ENCODE results near the gene CCDC85C. TPM values are rescaled to one million over a fixed set of nuclear protein-coding genes. Genes with fewer than 3 reads are reported as not detected.

CCDC85C gene
- total RNA-seq, 1 experiment from 2014 or later, result 35.8 TPM

DNA sequence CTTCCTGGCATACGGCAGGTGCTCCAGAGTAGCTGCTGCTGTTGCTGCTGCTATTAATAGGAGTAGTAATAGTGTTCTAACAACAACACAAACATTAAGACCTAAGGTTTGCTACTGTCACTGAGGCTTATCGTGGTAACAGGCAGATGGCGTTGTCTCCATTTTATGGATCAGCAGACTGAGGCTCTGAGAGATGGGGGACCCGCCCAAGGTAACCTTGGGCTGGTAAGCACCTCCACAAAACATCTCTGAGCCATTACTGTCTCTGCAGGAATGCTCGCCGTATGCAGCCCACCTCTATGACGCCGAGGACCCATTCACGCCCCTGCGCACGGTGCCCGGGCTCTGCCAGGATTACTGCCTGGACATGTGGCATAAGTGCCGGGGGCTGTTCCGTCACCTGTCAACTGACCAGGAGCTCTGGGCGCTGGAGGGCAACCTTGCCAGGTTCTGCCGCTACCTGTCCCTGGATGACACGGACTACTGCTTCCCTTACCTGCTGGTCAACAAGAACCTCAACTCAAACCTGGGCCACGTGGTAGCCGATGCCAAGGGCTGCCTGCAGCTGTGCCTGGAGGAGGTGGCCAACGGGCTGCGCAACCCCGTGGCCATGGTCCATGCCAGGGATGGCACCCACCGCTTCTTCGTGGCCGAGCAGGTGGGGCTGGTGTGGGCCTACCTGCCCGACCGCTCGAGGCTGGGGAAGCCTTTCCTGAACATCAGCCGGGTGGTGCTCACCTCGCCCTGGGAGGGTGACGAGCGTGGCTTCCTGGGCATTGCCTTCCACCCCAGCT is 48.1 kb upstream of the CCDC85C start (continued):
- TF ChIP-seq, protein P1, sequence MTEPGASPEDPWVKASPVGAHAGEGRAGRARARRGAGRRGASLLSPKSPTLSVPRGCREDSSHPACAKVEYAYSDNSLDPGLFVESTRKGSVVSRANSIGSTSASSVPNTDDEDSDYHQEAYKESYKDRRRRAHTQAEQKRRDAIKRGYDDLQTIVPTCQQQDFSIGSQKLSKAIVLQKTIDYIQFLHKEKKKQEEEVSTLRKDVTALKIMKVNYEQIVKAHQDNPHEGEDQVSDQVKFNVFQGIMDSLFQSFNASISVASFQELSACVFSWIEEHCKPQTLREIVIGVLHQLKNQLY (CRISPR knock-in tag; IDR thresholded peaks at IDR 0.05), result no peak
- TF ChIP-seq ZNF263 (CRISPR knock-in tag; IDR thresholded peaks at IDR 0.05; ENCODE audit: low read depth), result no peak
- TF ChIP-seq, protein P2, sequence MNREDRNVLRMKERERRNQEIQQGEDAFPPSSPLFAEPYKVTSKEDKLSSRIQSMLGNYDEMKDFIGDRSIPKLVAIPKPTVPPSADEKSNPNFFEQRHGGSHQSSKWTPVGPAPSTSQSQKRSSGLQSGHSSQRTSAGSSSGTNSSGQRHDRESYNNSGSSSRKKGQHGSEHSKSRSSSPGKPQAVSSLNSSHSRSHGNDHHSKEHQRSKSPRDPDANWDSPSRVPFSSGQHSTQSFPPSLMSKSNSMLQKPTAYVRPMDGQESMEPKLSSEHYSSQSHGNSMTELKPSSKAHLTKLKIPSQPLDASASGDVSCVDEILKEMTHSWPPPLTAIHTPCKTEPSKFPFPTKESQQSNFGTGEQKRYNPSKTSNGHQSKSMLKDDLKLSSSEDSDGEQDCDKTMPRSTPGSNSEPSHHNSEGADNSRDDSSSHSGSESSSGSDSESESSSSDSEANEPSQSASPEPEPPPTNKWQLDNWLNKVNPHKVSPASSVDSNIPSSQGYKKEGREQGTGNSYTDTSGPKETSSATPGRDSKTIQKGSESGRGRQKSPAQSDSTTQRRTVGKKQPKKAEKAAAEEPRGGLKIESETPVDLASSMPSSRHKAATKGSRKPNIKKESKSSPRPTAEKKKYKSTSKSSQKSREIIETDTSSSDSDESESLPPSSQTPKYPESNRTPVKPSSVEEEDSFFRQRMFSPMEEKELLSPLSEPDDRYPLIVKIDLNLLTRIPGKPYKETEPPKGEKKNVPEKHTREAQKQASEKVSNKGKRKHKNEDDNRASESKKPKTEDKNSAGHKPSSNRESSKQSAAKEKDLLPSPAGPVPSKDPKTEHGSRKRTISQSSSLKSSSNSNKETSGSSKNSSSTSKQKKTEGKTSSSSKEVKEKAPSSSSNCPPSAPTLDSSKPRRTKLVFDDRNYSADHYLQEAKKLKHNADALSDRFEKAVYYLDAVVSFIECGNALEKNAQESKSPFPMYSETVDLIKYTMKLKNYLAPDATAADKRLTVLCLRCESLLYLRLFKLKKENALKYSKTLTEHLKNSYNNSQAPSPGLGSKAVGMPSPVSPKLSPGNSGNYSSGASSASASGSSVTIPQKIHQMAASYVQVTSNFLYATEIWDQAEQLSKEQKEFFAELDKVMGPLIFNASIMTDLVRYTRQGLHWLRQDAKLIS (CRISPR knock-in tag; IDR thresholded peaks at IDR 0.05; ENCODE audit: borderline replicate concordance), result no peak
- no peak for TF ChIP-seq IRF2 (CRISPR knock-in tag; IDR thresholded peaks at IDR 0.05; ENCODE audit: borderline replicate concordance, low read depth)
- TF ChIP-seq NFYB (CRISPR knock-in tag; conservative IDR thresholded peaks at IDR 0.05; ENCODE audit: low read depth), result no peak
- TF ChIP-seq CREM (CRISPR knock-in tag; IDR thresholded peaks at IDR 0.05), result no peak
- no peak for TF ChIP-seq ZNF138 (CRISPR knock-in tag; conservative IDR thresholded peaks at IDR 0.05)
- TF ChIP-seq, protein P3, sequence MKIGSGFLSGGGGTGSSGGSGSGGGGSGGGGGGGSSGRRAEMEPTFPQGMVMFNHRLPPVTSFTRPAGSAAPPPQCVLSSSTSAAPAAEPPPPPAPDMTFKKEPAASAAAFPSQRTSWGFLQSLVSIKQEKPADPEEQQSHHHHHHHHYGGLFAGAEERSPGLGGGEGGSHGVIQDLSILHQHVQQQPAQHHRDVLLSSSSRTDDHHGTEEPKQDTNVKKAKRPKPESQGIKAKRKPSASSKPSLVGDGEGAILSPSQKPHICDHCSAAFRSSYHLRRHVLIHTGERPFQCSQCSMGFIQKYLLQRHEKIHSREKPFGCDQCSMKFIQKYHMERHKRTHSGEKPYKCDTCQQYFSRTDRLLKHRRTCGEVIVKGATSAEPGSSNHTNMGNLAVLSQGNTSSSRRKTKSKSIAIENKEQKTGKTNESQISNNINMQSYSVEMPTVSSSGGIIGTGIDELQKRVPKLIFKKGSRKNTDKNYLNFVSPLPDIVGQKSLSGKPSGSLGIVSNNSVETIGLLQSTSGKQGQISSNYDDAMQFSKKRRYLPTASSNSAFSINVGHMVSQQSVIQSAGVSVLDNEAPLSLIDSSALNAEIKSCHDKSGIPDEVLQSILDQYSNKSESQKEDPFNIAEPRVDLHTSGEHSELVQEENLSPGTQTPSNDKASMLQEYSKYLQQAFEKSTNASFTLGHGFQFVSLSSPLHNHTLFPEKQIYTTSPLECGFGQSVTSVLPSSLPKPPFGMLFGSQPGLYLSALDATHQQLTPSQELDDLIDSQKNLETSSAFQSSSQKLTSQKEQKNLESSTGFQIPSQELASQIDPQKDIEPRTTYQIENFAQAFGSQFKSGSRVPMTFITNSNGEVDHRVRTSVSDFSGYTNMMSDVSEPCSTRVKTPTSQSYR (CRISPR knock-in tag; IDR thresholded peaks at IDR 0.05), result no peak
- no peak for TF ChIP-seq RORB (CRISPR knock-in tag; IDR thresholded peaks at IDR 0.05)
- no peak for TF ChIP-seq TCF7 (CRISPR knock-in tag; IDR thresholded peaks at IDR 0.05; ENCODE audit: low read depth)
- TF ChIP-seq, protein P4, sequence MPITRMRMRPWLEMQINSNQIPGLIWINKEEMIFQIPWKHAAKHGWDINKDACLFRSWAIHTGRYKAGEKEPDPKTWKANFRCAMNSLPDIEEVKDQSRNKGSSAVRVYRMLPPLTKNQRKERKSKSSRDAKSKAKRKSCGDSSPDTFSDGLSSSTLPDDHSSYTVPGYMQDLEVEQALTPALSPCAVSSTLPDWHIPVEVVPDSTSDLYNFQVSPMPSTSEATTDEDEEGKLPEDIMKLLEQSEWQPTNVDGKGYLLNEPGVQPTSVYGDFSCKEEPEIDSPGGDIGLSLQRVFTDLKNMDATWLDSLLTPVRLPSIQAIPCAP (CRISPR knock-in tag; IDR thresholded peaks at IDR 0.05), result no peak
- no peak for TF ChIP-seq NR1H2 (CRISPR knock-in tag; IDR thresholded peaks at IDR 0.05)

DNA sequence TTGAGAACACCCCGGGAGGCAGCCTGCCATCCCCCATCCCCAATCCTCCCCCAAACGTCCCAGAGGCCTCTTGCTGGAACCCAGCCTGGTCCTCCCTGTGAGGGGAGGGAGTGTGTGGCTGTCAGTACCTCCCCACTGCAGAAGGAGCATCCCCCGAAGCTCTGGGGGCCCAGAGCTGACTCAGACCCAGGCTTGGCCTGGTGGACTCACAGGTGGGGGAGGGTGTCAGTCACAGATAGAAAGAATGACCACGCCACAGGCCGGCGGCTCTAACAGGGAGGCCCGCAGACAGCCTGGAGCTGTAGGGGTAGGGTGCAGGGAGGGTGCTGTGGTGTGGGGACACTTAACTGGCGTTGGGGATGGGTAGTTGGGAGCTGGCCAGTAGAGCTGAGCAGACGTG is 46.2 kb upstream of the CCDC85C start:
- Mint-ChIP-seq H3K36me3 (no peaks in the 10 kb centered on the region), H3K4me3 (no peak overlapping the region), H3K9me3 (no peaks in the 10 kb centered on the region), H3K27me3 (ENCODE audit: low read depth) (peaks cover 18% of the 10 kb centered on the region), H3K27ac (no peak overlapping the region), H3K4me1 (no peaks in the 10 kb centered on the region)
- ChIA-PET POLR2A (no interaction called here), CTCF (no interaction called here)
- DNase-seq (ENCODE audit: low spot score) (no peak), ATAC-seq (no peak)
- TF ChIP-seq, protein P5, sequence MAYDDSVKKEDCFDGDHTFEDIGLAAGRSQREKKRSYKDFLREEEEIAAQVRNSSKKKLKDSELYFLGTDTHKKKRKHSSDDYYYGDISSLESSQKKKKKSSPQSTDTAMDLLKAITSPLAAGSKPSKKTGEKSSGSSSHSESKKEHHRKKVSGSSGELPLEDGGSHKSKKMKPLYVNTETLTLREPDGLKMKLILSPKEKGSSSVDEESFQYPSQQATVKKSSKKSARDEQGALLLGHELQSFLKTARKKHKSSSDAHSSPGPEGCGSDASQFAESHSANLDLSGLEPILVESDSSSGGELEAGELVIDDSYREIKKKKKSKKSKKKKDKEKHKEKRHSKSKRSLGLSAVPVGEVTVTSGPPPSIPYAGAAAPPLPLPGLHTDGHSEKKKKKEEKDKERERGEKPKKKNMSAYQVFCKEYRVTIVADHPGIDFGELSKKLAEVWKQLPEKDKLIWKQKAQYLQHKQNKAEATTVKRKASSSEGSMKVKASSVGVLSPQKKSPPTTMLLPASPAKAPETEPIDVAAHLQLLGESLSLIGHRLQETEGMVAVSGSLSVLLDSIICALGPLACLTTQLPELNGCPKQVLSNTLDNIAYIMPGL (CRISPR knock-in tag; IDR thresholded peaks at IDR 0.05), result no peak
- TF ChIP-seq NFATC4 (CRISPR knock-in tag; IDR thresholded peaks at IDR 0.05), result no peak
- TF ChIP-seq, protein P6, sequence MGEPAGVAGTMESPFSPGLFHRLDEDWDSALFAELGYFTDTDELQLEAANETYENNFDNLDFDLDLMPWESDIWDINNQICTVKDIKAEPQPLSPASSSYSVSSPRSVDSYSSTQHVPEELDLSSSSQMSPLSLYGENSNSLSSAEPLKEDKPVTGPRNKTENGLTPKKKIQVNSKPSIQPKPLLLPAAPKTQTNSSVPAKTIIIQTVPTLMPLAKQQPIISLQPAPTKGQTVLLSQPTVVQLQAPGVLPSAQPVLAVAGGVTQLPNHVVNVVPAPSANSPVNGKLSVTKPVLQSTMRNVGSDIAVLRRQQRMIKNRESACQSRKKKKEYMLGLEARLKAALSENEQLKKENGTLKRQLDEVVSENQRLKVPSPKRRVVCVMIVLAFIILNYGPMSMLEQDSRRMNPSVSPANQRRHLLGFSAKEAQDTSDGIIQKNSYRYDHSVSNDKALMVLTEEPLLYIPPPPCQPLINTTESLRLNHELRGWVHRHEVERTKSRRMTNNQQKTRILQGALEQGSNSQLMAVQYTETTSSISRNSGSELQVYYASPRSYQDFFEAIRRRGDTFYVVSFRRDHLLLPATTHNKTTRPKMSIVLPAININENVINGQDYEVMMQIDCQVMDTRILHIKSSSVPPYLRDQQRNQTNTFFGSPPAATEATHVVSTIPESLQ (CRISPR knock-in tag; IDR thresholded peaks at IDR 0.05), result no peak
- no peak for TF ChIP-seq JUN (CRISPR knock-in tag; IDR thresholded peaks at IDR 0.05)
- TF ChIP-seq CREB1 (CRISPR knock-in tag; IDR thresholded peaks at IDR 0.05), result no peak
- TF ChIP-seq, protein P7, sequence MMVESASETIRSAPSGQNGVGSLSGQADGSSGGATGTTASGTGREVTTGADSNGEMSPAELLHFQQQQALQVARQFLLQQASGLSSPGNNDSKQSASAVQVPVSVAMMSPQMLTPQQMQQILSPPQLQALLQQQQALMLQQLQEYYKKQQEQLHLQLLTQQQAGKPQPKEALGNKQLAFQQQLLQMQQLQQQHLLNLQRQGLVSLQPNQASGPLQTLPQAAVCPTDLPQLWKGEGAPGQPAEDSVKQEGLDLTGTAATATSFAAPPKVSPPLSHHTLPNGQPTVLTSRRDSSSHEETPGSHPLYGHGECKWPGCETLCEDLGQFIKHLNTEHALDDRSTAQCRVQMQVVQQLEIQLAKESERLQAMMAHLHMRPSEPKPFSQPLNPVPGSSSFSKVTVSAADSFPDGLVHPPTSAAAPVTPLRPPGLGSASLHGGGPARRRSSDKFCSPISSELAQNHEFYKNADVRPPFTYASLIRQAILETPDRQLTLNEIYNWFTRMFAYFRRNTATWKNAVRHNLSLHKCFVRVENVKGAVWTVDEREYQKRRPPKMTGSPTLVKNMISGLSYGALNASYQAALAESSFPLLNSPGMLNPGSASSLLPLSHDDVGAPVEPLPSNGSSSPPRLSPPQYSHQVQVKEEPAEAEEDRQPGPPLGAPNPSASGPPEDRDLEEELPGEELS (CRISPR knock-in tag; IDR thresholded peaks at IDR 0.05), result no peak
- TF ChIP-seq RELA (CRISPR knock-in tag; IDR thresholded peaks at IDR 0.05; ENCODE audit: borderline replicate concordance), result no peak
- TF ChIP-seq GTF2I (CRISPR knock-in tag; conservative IDR thresholded peaks at IDR 0.05), result no peak
